Measurements from ENCODE around the gene DEFB123. TPM values are rescaled to one million over a fixed set of nuclear protein-coding genes. Genes with fewer than 3 reads are reported as not detected.
"Not testable (repeated sequence)": the region's sequence is repeated elsewhere in the genome, so short reads cannot be mapped to it uniquely, and the experiment has no call there.

Gene DEFB123
- polyA plus RNA-seq, 1 donor from 2014 or later = not detected

GRCh38 chr20:31454361-31454760 is 13.9 kb downstream of the DEFB123 start:
- Histone ChIP-seq H3K9me3 (ENCODE audit: low read length) (no peaks in the 10 kb centered on the region), H3K36me3 (ENCODE audit: insufficient read depth, low read length) (no peaks in the 10 kb centered on the region), H3K4me2 (ENCODE audit: low read length) (no peak overlapping the region), H3K4me3 (ENCODE audit: low read length) (no peak overlapping the region), H3K79me2 (replicated peaks; ENCODE audit: insufficient read depth, low read length) (no peaks in the 10 kb centered on the region), H3F3A (ENCODE audit: insufficient read depth, low read length, poor library complexity, severe bottlenecking) (no peaks in the 10 kb centered on the region), H3K27me3 (ENCODE audit: insufficient read depth, low read depth, low read length) (no peaks in the 10 kb centered on the region), H3K9me2 (ENCODE audit: insufficient read depth, low read length) (no peaks in the 10 kb centered on the region), H3K9ac (ENCODE audit: low read length) (no peak overlapping the region), H3K27ac (ENCODE audit: low read length) (no peak overlapping the region), H2AFZ (ENCODE audit: low read depth, low read length) (no peak overlapping the region), H4K20me1 (ENCODE audit: insufficient read depth) (no peaks in the 10 kb centered on the region)
- TF ChIP-seq RAD21 (conservative IDR thresholded peaks at IDR 0.05) (no peak), TAF1 (IDR thresholded peaks at IDR 0.05; ENCODE audit: low read depth) (no peak), CTCF (IDR thresholded peaks at IDR 0.05; ENCODE audit: poor library complexity, severe bottlenecking) (no peak), POLR2AphosphoS5 (IDR thresholded peaks at IDR 0.05) (no peak), SMC3 (conservative IDR thresholded peaks at IDR 0.05; ENCODE audit: poor library complexity) (no peak), MXI1 (conservative IDR thresholded peaks at IDR 0.05; ENCODE audit: poor library complexity, severe bottlenecking) (no peak), EP300 (conservative IDR thresholded peaks at IDR 0.05; ENCODE audit: poor library complexity, severe bottlenecking) (no peak), EZH2 (IDR thresholded peaks at IDR 0.05; ENCODE audit: borderline replicate concordance, insufficient read depth, low read length, poor library complexity, severe bottlenecking) (no peak), REST (IDR thresholded peaks at IDR 0.05; ENCODE audit: borderline replicate concordance) (no peak)

GRCh38 chr20:31470946-31471345 is 30.5 kb downstream of the DEFB123 start:
- H3K9me3 ChIP-seq (ENCODE audit: low read length) = peaks cover 11% of the 10 kb centered on the region
- H3F3A ChIP-seq (ENCODE audit: insufficient read depth, low read length, poor library complexity, severe bottlenecking); H3K36me3 ChIP-seq (ENCODE audit: insufficient read depth, low read length); H3K9me2 ChIP-seq (ENCODE audit: insufficient read depth, low read length); H3K27me3 ChIP-seq (ENCODE audit: insufficient read depth, low read depth, low read length); H3K9ac ChIP-seq (ENCODE audit: low read length); H4K20me1 ChIP-seq (ENCODE audit: insufficient read depth); H2AFZ ChIP-seq (ENCODE audit: low read depth, low read length); H3K27ac ChIP-seq (ENCODE audit: low read length); H3K4me3 ChIP-seq (ENCODE audit: low read length); H3K79me2 ChIP-seq (replicated peaks; ENCODE audit: insufficient read depth, low read length); H3K4me2 ChIP-seq (ENCODE audit: low read length): not testable (repeated sequence)
